GM23338 (cell line): ENCODE results near the gene FAHD1. TPM values are rescaled to one million over a fixed set of nuclear protein-coding genes. Genes with fewer than 3 reads are reported as not detected.
A peak's percentile ranks its signal among the peaks of the same experiment; 100 is the strongest.

ENCODE experiments used
- ATAC-seq: fragments of 200-7000 bp; cut with Tn5 transposase; 3 replicates; pipeline ENCODE4 v1.9.1; 2020
- DNase-seq: peaks from one replicate; pipeline ENCODE4 v3.0.0-alpha.2; 2015; ENCODE audit warnings: low spot score
- H2AFZ ChIP-seq: fragments of 200-600 bp; sonication (generic); 2 replicates; pipeline ENCODE4 v1.8.0; 2016; ENCODE audit warnings: antibody characterized with exemption, mild to moderate bottlenecking, moderate library complexity
- H3F3A ChIP-seq: fragments of 200-600 bp; sonication (generic); replicated peaks from 2 replicates; pipeline ENCODE4 v1.8.0; 2017; ENCODE audit warnings: antibody characterized with exemption, mixed run types, low read depth
- H3K27ac ChIP-seq: fragments of 200-600 bp; sonication (generic); 2 replicates; pipeline ENCODE4 v1.6.1; 2016; ENCODE audit warnings: low read depth
- H3K27me3 ChIP-seq: fragments of 200-600 bp; sonication (generic); 2 replicates; pipeline ENCODE4 v1.8.0; 2016; ENCODE audit warnings: mild to moderate bottlenecking, mixed run types, moderate library complexity; ENCODE audit not compliant: insufficient read depth
- H3K36me3 ChIP-seq: fragments of 200-600 bp; sonication (generic); 2 replicates; pipeline ENCODE4 v1.8.0; 2016; ENCODE audit warnings: mild to moderate bottlenecking; ENCODE audit not compliant: insufficient read depth
- H3K4me1 ChIP-seq: fragments of 200-600 bp; sonication (generic); 2 replicates; pipeline ENCODE4 v1.8.0; 2016; ENCODE audit warnings: mild to moderate bottlenecking, moderate library complexity; ENCODE audit not compliant: insufficient read depth
- H3K4me2 ChIP-seq: fragments of 200-600 bp; sonication (generic); 2 replicates; pipeline ENCODE4 v1.7.1; 2017; ENCODE audit warnings: mixed run types
- H3K4me3 ChIP-seq: fragments of 200-600 bp; sonication (generic); 2 replicates; pipeline ENCODE4 v1.6.1; 2016; ENCODE audit warnings: mixed run types
- H3K79me2 ChIP-seq: fragments of 200-600 bp; sonication (generic); replicated peaks from 2 replicates; pipeline ENCODE4 v1.8.0; 2017; ENCODE audit warnings: mild to moderate bottlenecking; ENCODE audit not compliant: insufficient read depth
- H3K9me2 ChIP-seq: fragments of 200-600 bp; sonication (generic); 2 replicates; pipeline ENCODE4 v1.8.0; 2017; ENCODE audit not compliant: insufficient read depth
- H4K20me1 ChIP-seq: fragments of 200-600 bp; sonication (generic); replicated peaks from 2 replicates; pipeline ENCODE4 v1.8.0; 2017; ENCODE audit warnings: mild to moderate bottlenecking; ENCODE audit not compliant: insufficient read depth
- H3K27ac Mint-ChIP-seq: 2 replicates; pipeline ENCODE4 v1.8.0; 2020; ENCODE audit warnings: inconsistent platforms, mild to moderate bottlenecking, moderate library complexity, mixed read lengths
- H3K27me3 Mint-ChIP-seq: 3 replicates; pipeline ENCODE4 v1.8.0; 2022; ENCODE audit warnings: low read depth, mild to moderate bottlenecking, moderate library complexity, mixed read lengths, inconsistent platforms; ENCODE audit not compliant: insufficient read depth, poor library complexity
- H3K36me3 Mint-ChIP-seq: 3 replicates; pipeline ENCODE4 v1.8.0; 2021; ENCODE audit warnings: low read depth, mild to moderate bottlenecking, inconsistent platforms, moderate library complexity, mixed read lengths
- H3K4me1 Mint-ChIP-seq: 3 replicates; pipeline ENCODE4 v1.8.0; 2020; ENCODE audit warnings: mild to moderate bottlenecking, inconsistent platforms, mixed read lengths
- H3K4me3 Mint-ChIP-seq: 3 replicates; pipeline ENCODE4 v1.8.0; 2021; ENCODE audit warnings: moderate library complexity, mild to moderate bottlenecking, inconsistent platforms, mixed read lengths
- H3K9me3 Mint-ChIP-seq: 3 replicates; pipeline ENCODE4 v1.8.0; 2020; ENCODE audit warnings: moderate library complexity, mild to moderate bottlenecking, inconsistent platforms, mixed read lengths
- CREB1 ChIP-seq: fragments of 250-450 bp; sonication (Bioruptor Pico); IDR thresholded peaks from 2 replicates; pipeline ENCODE4 v1.5.0; 2020; ENCODE audit warnings: low read depth, mild to moderate bottlenecking, moderate library complexity
- CTCF ChIP-seq, 2 experiments: fragments of 200-600 bp in 1 of 2; sonication (generic) in 1 of 2; conservative IDR thresholded peaks; 2 replicates each; pipeline versions ENCODE4 v1.5.1 to v1.6.1; 2016 to 2017; ENCODE audit warnings: antibody characterized with exemption in 2 of 2, low read depth in 2 of 2, mild to moderate bottlenecking in 2 of 2, moderate library complexity in 1 of 2
- ETS1 ChIP-seq: IDR thresholded peaks from 2 replicates; pipeline ENCODE4 v1.6.1; 2016; ENCODE audit warnings: antibody characterized with exemption
- EZH2 ChIP-seq: fragments of 200-600 bp; sonication (generic); IDR thresholded peaks from one replicate; pipeline ENCODE4 v1.8.0; 2017; ENCODE audit warnings: antibody characterized with exemption, mild to moderate bottlenecking, low read depth; ENCODE audit not compliant: unreplicated experiment
- EZH2phosphoT487 ChIP-seq: fragments of 200-600 bp; sonication (generic); IDR thresholded peaks from one replicate; pipeline ENCODE4 v1.8.1; 2018; ENCODE audit warnings: antibody characterized with exemption; ENCODE audit not compliant: unreplicated experiment
- JUNB ChIP-seq: IDR thresholded peaks from one replicate; pipeline ENCODE4 v1.6.1; 2016; ENCODE audit warnings: antibody characterized with exemption; ENCODE audit not compliant: unreplicated experiment
- NANOG ChIP-seq: IDR thresholded peaks from 2 replicates; pipeline ENCODE4 v1.6.1; 2016; ENCODE audit warnings: antibody characterized with exemption, borderline replicate concordance
- POLR2AphosphoS5 ChIP-seq: IDR thresholded peaks from 2 replicates; pipeline ENCODE4 v1.6.1; 2016; ENCODE audit warnings: antibody characterized with exemption, low read depth
- STAT1 ChIP-seq: IDR thresholded peaks from one replicate; pipeline ENCODE4 v1.6.1; 2016; ENCODE audit warnings: antibody characterized with exemption; ENCODE audit not compliant: unreplicated experiment
- ZNF331 ChIP-seq: fragments of 250-450 bp; sonication (Bioruptor Pico); IDR thresholded peaks from 2 replicates; pipeline ENCODE4 v1.5.0; 2020; ENCODE audit warnings: low read depth, mild to moderate bottlenecking, moderate library complexity
- polyA plus RNA-seq: library from polyadenylated mRNA; unstranded; fragments of >200 nt; fragmentation: Nextera tagmentation; extraction: Ambion mirVana; gene quantifications from 2 replicates; pipeline ENCODE4 v1.2.1, GENCODE V29; 2016
- total RNA-seq: library from RNA; depleted of rRNA; stranded (reverse); fragments of >200 nt; shearing (Covaris generic); gene quantifications from 2 replicates; pipeline ENCODE4 v1.2.3, GENCODE V29; 2014
- TF ChIP-seq, protein P1 (sequence below): IDR thresholded peaks from one replicate; pipeline ENCODE4 v1.6.1; 2018; ENCODE audit warnings: antibody characterized with exemption; ENCODE audit not compliant: unreplicated experiment

Gene FAHD1
- total and polyA plus RNA-seq, 2 experiments from 2014 or later, result 21.0 to 23.9 TPM

GRCh38 chr16:1839554-1839953 lies 12.5 kb downstream of the FAHD1 start:
- H3K27me3 Mint-ChIP-seq, result peaks cover 4% of the 10 kb centered on the region
- no peak overlapping the region for H3K27ac Mint-ChIP-seq
- Histone ChIP-seq H3K9me2 (no peaks in the 10 kb centered on the region), H3K4me3 (no peak overlapping the region), H4K20me1 (no peaks in the 10 kb centered on the region), H3K4me1 (no peaks in the 10 kb centered on the region), H2AFZ (no peak overlapping the region), H3K27ac (0 out of 2 replicates have a peak overlapping the region, but pooled peaks have one; percentile 30), H3K79me2 (no peaks in the 10 kb centered on the region), H3F3A (no peaks in the 10 kb centered on the region), H3K4me2 (no peak overlapping the region), H3K36me3 (no peaks in the 10 kb centered on the region), H3K27me3 (no peaks in the 10 kb centered on the region)
- H3K9me3 Mint-ChIP-seq, result no peaks in the 10 kb centered on the region
- H3K36me3 Mint-ChIP-seq, result no peaks in the 10 kb centered on the region
- DNase-seq (peak; percentile 41), ATAC-seq (peak; percentile 28; the same call in 1 of the 3 replicates)
- H3K4me3 Mint-ChIP-seq, result no peak overlapping the region
- TF ChIP-seq, protein P1, sequence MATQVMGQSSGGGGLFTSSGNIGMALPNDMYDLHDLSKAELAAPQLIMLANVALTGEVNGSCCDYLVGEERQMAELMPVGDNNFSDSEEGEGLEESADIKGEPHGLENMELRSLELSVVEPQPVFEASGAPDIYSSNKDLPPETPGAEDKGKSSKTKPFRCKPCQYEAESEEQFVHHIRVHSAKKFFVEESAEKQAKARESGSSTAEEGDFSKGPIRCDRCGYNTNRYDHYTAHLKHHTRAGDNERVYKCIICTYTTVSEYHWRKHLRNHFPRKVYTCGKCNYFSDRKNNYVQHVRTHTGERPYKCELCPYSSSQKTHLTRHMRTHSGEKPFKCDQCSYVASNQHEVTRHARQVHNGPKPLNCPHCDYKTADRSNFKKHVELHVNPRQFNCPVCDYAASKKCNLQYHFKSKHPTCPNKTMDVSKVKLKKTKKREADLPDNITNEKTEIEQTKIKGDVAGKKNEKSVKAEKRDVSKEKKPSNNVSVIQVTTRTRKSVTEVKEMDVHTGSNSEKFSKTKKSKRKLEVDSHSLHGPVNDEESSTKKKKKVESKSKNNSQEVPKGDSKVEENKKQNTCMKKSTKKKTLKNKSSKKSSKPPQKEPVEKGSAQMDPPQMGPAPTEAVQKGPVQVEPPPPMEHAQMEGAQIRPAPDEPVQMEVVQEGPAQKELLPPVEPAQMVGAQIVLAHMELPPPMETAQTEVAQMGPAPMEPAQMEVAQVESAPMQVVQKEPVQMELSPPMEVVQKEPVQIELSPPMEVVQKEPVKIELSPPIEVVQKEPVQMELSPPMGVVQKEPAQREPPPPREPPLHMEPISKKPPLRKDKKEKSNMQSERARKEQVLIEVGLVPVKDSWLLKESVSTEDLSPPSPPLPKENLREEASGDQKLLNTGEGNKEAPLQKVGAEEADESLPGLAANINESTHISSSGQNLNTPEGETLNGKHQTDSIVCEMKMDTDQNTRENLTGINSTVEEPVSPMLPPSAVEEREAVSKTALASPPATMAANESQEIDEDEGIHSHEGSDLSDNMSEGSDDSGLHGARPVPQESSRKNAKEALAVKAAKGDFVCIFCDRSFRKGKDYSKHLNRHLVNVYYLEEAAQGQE, result no peak
- no peak for TF ChIP-seq ZNF331 (CRISPR knock-in tag)
- no peak for TF ChIP-seq CTCF (conservative IDR thresholded peaks at IDR 0.05; ENCODE audit: low read depth in 2 of 2)
- TF ChIP-seq ETS1, result no peak
- TF ChIP-seq JUNB, result no peak
- TF ChIP-seq CREB1 (CRISPR knock-in tag), result no peak
- no peak for TF ChIP-seq STAT1
- TF ChIP-seq EZH2, result no peak
- TF ChIP-seq POLR2AphosphoS5, result no peak
- TF ChIP-seq NANOG, result no peak
- H3K4me1 Mint-ChIP-seq, result no peaks in the 10 kb centered on the region

GRCh38 chr16:1845985-1846384 lies 19.0 kb downstream of the FAHD1 start:
- H3F3A ChIP-seq, result no peaks in the 10 kb centered on the region
- no peak overlapping the region for H2AFZ ChIP-seq
- Mint-ChIP-seq H3K27ac (no peak overlapping the region), H3K4me3 (no peak overlapping the region), H3K9me3 (no peaks in the 10 kb centered on the region), H3K4me1 (no peaks in the 10 kb centered on the region), H3K27me3 (peaks cover 2% of the 10 kb centered on the region), H3K36me3 (no peaks in the 10 kb centered on the region)
- H4K20me1 ChIP-seq, result no peaks in the 10 kb centered on the region
- H3K4me3 ChIP-seq, result no peak overlapping the region
- DNase-seq (no peak), ATAC-seq (no peak)
- no peaks in the 10 kb centered on the region for H3K79me2 ChIP-seq
- no peaks in the 10 kb centered on the region for H3K27me3 ChIP-seq
- no peaks in the 10 kb centered on the region for H3K36me3 ChIP-seq
- H3K27ac ChIP-seq, result no peak overlapping the region
- H3K9me2 ChIP-seq, result no peaks in the 10 kb centered on the region
- no peak overlapping the region for H3K4me2 ChIP-seq
- H3K4me1 ChIP-seq, result no peaks in the 10 kb centered on the region
- TF ChIP-seq EZH2phosphoT487 (no peak), STAT1 (no peak), ZNF331 (CRISPR knock-in tag) (no peak)
